ENCODE data around the gene NRIP1. TPM values are rescaled to one million over a fixed set of nuclear protein-coding genes. Genes with fewer than 3 reads are reported as not detected.

Gene NRIP1
- total RNA-seq, 2 donors from 2014 or later = 29.3 to 43.1 TPM

GRCh38 chr21:14995226-14995625 is 69.6 kb downstream of the NRIP1 start:
- Histone ChIP-seq H3K36me3 (no peaks in the 10 kb centered on the region), H3K27me3 (replicated peaks; ENCODE audit: insufficient read depth) (no peaks in the 10 kb centered on the region), H3K9me3 (no peaks in the 10 kb centered on the region), H3K4me3 (no peak overlapping the region), H3K4me1 (replicated peaks) (no peaks in the 10 kb centered on the region), H3K27ac (no peak overlapping the region)
- TF ChIP-seq POLR2AphosphoS5 (IDR thresholded peaks at IDR 0.05) = no peak
- WGBS = 53% methylated on average over 2 of the region's 2 CpGs
- no peak for DNase-seq (ENCODE audit: low spot score)
- intact Hi-C loops (cut with DNase I) = no loop called here

GRCh38 chr21:14993115-14993514 is 71.7 kb downstream of the NRIP1 start:
- no peak for DNase-seq (ENCODE audit: low spot score)
- no peaks in the 10 kb centered on the region for H3K36me3 ChIP-seq
- TF ChIP-seq POLR2AphosphoS5 (IDR thresholded peaks at IDR 0.05) (no peak), POLR2A (IDR thresholded peaks at IDR 0.05) (no peak), CTCF (IDR thresholded peaks at IDR 0.05) (no peak)
- H3K27me3 ChIP-seq (replicated peaks; ENCODE audit: insufficient read depth) = no peaks in the 10 kb centered on the region
- H3K4me1 ChIP-seq (replicated peaks) = no peaks in the 10 kb centered on the region
- H3K4me3 ChIP-seq = no peak overlapping the region
- no peak overlapping the region for H3K27ac ChIP-seq
- intact Hi-C loops (cut with DNase I) = no loop called here
- H3K9me3 ChIP-seq = no peaks in the 10 kb centered on the region
- WGBS = 95% methylated on average over 2 of the region's 2 CpGs

GRCh38 chr21:14991957-14992356 is 72.8 kb downstream of the NRIP1 start:
- no peaks in the 10 kb centered on the region for H3K9me3 ChIP-seq
- no peak overlapping the region for H3K27ac ChIP-seq
- DNase-seq (ENCODE audit: low spot score) = no peak
- TF ChIP-seq POLR2A (IDR thresholded peaks at IDR 0.05) (no peak), POLR2AphosphoS5 (IDR thresholded peaks at IDR 0.05) (no peak), CTCF (IDR thresholded peaks at IDR 0.05) (no peak)
- H3K36me3 ChIP-seq = no peaks in the 10 kb centered on the region
- no peaks in the 10 kb centered on the region for H3K4me1 ChIP-seq (replicated peaks)
- 94% methylated on average over 8 of the region's 8 CpGs for WGBS
- H3K27me3 ChIP-seq (replicated peaks; ENCODE audit: insufficient read depth) = no peaks in the 10 kb centered on the region
- intact Hi-C loops (cut with DNase I) = no loop called here
- no peak overlapping the region for H3K4me3 ChIP-seq

- no peaks in the 10 kb centered on the region for H3K27me3 ChIP-seq (replicated peaks; ENCODE audit: insufficient read depth)
- 76% methylated on average over 2 of the region's 2 CpGs for WGBS
- H3K36me3 ChIP-seq = no peaks in the 10 kb centered on the region
- intact Hi-C loops (cut with DNase I) = no loop called here
- DNase-seq (ENCODE audit: low spot score) = no peak
- H3K4me3 ChIP-seq = no peak overlapping the region
- H3K4me1 ChIP-seq (replicated peaks) = no peaks in the 10 kb centered on the region
- no peak for TF ChIP-seq CTCF (IDR thresholded peaks at IDR 0.05)
- TF ChIP-seq POLR2AphosphoS5 (IDR thresholded peaks at IDR 0.05) = no peak
- no peak for TF ChIP-seq POLR2A (IDR thresholded peaks at IDR 0.05)
- H3K27ac ChIP-seq = no peak overlapping the region
- no peaks in the 10 kb centered on the region for H3K9me3 ChIP-seq
Measured at GRCh38 chr21:14989359-14989758, 75.4 kb downstream of the NRIP1 start.

- no peaks in the 10 kb centered on the region for H3K36me3 ChIP-seq
- H3K9me3 ChIP-seq = no peaks in the 10 kb centered on the region
- H3K4me1 ChIP-seq (replicated peaks) = no peaks in the 10 kb centered on the region
- TF ChIP-seq CTCF (IDR thresholded peaks at IDR 0.05) (no peak), POLR2A (IDR thresholded peaks at IDR 0.05) (no peak), POLR2AphosphoS5 (IDR thresholded peaks at IDR 0.05) (no peak)
- H3K27me3 ChIP-seq (replicated peaks; ENCODE audit: insufficient read depth) = no peaks in the 10 kb centered on the region
- no peak overlapping the region for H3K4me3 ChIP-seq
- no peak overlapping the region for H3K27ac ChIP-seq
- DNase-seq (ENCODE audit: low spot score) = no peak
- 80% methylated on average over 3 of the region's 3 CpGs for WGBS
- intact Hi-C loops (cut with DNase I) = no loop called here
Measured at GRCh38 chr21:14988760-14989159, 76.0 kb downstream of the NRIP1 start.

Data from prostate gland (tissue), 2 donors.